ENCODE data around the gene EFCAB8. TPM values are rescaled to one million over a fixed set of nuclear protein-coding genes. Genes with fewer than 3 reads are reported as not detected.

Gene EFCAB8
- total RNA-seq, 1 experiment from 2014 or later = 1.8 TPM

DNA sequence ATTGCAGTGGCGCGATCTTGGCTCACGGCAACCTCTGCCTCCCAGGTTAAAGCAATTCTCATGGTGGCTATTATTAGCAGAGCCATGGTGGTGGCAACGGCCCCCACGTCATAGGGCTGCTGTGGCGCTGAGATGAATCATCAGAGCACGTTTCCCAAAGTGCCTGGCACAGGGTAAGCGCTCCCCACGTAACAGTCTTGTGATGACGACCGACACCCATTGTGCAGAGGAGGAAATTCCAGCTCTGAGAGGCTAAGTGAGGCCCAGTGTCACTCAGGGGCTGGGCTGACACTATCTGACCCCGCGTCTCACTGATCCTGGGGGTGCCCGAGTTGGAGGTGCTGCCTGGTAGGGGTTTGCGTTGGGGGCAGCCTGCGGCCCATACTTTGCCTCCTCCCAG lies 129.3 kb downstream of the EFCAB8 start:
- no peaks in the 10 kb centered on the region for H3K27me3 ChIP-seq (replicated peaks; ENCODE audit: control insufficient read depth, insufficient read depth, low read length)
- ChIA-PET CTCF (no interaction called here), POLR2A (no interaction called here)
- intact Hi-C loops (cut with micrococcal nuclease; ENCODE audit: unreplicated experiment) = no loop called here
- H3K9me3 Mint-ChIP-seq (ENCODE audit: unreplicated experiment) = no peaks in the 10 kb centered on the region
- no peaks in the 10 kb centered on the region for H3K36me3 ChIP-seq (ENCODE audit: control insufficient read depth, insufficient read depth, low read length)
- H3K27me3 Mint-ChIP-seq (ENCODE audit: insufficient read depth, unreplicated experiment) = peaks cover under 1% of the 10 kb centered on the region
- H3K4me1 Mint-ChIP-seq (ENCODE audit: low read depth, unreplicated experiment) = no peaks in the 10 kb centered on the region
- no peak overlapping the region for H3K27ac Mint-ChIP-seq (ENCODE audit: unreplicated experiment)
- no peaks in the 10 kb centered on the region for H3K4me1 ChIP-seq
- no peak overlapping the region for H3K4me3 Mint-ChIP-seq (ENCODE audit: unreplicated experiment)
- BruUV-seq (replicated peaks) = no TSS peak
- no peak overlapping the region for H3K4me3 ChIP-seq (ENCODE audit: low read depth, low read length)
- H3K36me3 Mint-ChIP-seq (ENCODE audit: insufficient read depth, unreplicated experiment) = no peaks in the 10 kb centered on the region
- H3K9me3 ChIP-seq = no peaks in the 10 kb centered on the region
- TF ChIP-seq, protein P1, sequence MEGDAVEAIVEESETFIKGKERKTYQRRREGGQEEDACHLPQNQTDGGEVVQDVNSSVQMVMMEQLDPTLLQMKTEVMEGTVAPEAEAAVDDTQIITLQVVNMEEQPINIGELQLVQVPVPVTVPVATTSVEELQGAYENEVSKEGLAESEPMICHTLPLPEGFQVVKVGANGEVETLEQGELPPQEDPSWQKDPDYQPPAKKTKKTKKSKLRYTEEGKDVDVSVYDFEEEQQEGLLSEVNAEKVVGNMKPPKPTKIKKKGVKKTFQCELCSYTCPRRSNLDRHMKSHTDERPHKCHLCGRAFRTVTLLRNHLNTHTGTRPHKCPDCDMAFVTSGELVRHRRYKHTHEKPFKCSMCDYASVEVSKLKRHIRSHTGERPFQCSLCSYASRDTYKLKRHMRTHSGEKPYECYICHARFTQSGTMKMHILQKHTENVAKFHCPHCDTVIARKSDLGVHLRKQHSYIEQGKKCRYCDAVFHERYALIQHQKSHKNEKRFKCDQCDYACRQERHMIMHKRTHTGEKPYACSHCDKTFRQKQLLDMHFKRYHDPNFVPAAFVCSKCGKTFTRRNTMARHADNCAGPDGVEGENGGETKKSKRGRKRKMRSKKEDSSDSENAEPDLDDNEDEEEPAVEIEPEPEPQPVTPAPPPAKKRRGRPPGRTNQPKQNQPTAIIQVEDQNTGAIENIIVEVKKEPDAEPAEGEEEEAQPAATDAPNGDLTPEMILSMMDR (IDR thresholded peaks at IDR 0.05; ENCODE audit: insufficient read depth in 1 of 2, low read depth in 1 of 2, low read length in 1 of 2, severe bottlenecking in 1 of 2, unreplicated experiment in 1 of 2) = no peak
- no peak for DNase-seq

DNA sequence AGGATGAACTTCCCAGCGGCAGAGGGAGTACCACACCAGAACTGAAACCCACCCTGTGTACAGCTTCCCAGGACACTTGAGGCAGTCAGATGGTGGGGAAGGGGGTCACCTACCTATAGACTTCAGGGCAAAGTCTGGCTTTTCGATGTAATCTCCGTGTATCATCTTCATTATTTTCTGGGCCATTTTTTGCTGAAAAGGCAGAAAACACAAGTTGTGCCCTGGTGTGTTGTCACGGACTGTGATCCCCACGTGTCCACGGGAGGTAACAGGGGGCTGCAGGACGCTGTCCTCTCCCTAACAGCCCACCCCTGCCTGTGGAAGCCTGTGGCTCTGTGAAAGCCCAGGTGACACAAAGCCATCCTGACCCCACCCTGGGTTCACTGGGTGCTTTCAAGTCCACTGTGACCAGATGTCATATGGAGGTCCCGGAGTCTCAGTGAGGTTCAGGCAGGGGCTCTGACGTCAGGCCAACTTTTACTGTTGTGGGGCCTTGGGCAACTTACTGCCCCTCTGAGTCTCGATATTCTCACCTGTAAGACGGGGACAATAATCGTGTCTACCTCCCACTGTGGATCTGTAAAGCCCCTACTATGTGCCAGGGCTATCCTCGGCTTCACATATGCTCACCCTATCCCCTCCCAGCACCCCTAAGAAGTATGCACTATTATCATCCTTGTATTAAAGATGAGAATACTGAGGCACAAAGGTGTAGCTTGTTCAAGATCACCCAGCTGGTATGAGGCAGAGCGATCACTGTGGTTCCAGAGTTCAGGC lies 131.0 kb downstream of the EFCAB8 start:
- TF ChIP-seq, protein P1 (IDR thresholded peaks at IDR 0.05; ENCODE audit: insufficient read depth in 1 of 2, low read depth in 1 of 2, low read length in 1 of 2, severe bottlenecking in 1 of 2, unreplicated experiment in 1 of 2) = no peak
- Histone ChIP-seq H3K4me1 (no peaks in the 10 kb centered on the region), H3K9me3 (no peaks in the 10 kb centered on the region), H3K27me3 (replicated peaks; ENCODE audit: control insufficient read depth, insufficient read depth, low read length) (no peaks in the 10 kb centered on the region), H3K36me3 (ENCODE audit: control insufficient read depth, insufficient read depth, low read length) (no peaks in the 10 kb centered on the region), H3K4me3 (ENCODE audit: low read depth, low read length) (no peak overlapping the region)
- H3K9me3 Mint-ChIP-seq (ENCODE audit: unreplicated experiment) = peaks cover 9% of the 10 kb centered on the region
- H3K27me3 Mint-ChIP-seq (ENCODE audit: insufficient read depth, unreplicated experiment) = peaks cover 4% of the 10 kb centered on the region
- no TSS peak for BruUV-seq (replicated peaks)
- H3K4me1 Mint-ChIP-seq (ENCODE audit: low read depth, unreplicated experiment) = no peaks in the 10 kb centered on the region
- DNase-seq = no peak
- ChIA-PET CTCF (interaction anchor here (0.6 kb wide), 1 partner anchor 725 kb away, joined by 3 read pairs; no protein-coding TSS in a partner anchor), POLR2A (no interaction called here)
- no peak overlapping the region for H3K27ac Mint-ChIP-seq (ENCODE audit: unreplicated experiment)
- intact Hi-C loops (cut with micrococcal nuclease; ENCODE audit: unreplicated experiment) = no loop called here
- H3K4me3 Mint-ChIP-seq (ENCODE audit: unreplicated experiment) = no peak overlapping the region
- H3K36me3 Mint-ChIP-seq (ENCODE audit: insufficient read depth, unreplicated experiment) = no peaks in the 10 kb centered on the region

DNA sequence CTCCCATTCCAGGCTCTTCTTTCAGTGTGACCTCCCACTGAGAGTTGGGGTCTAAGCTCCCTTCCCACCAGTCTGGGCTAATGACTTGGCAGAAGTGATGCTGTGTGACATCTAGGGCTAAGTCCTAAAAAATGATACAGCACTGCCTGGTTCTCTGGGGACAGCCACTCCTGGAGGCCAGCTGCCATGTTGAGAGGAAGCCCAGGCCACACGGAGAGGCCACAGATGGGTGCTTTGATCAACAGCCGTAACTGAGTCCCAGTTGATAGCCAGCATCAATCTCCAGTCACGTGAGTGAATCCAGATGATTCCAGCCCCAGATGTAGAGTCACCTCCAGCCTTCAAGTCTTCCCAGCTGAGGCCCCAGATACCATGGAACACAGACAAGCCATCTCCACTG lies 131.7 kb downstream of the EFCAB8 start:
- Mint-ChIP-seq H3K9me3 (ENCODE audit: unreplicated experiment) (peaks cover 15% of the 10 kb centered on the region), H3K4me1 (ENCODE audit: low read depth, unreplicated experiment) (no peaks in the 10 kb centered on the region), H3K27ac (ENCODE audit: unreplicated experiment) (no peak overlapping the region), H3K36me3 (ENCODE audit: insufficient read depth, unreplicated experiment) (no peaks in the 10 kb centered on the region), H3K4me3 (ENCODE audit: unreplicated experiment) (no peak overlapping the region), H3K27me3 (ENCODE audit: insufficient read depth, unreplicated experiment) (peaks cover 6% of the 10 kb centered on the region)
- peaks cover 7% of the 10 kb centered on the region for H3K9me3 ChIP-seq
- H3K27me3 ChIP-seq (replicated peaks; ENCODE audit: control insufficient read depth, insufficient read depth, low read length) = no peaks in the 10 kb centered on the region
- CTCF ChIA-PET = interaction anchor here (0.6 kb wide), 1 partner anchor 725 kb away, joined by 3 read pairs; no protein-coding TSS in a partner anchor
- TF ChIP-seq, protein P1 (IDR thresholded peaks at IDR 0.05; ENCODE audit: insufficient read depth in 1 of 2, low read depth in 1 of 2, low read length in 1 of 2, severe bottlenecking in 1 of 2, unreplicated experiment in 1 of 2) = no peak
- POLR2A ChIA-PET = no interaction called here
- DNase-seq = no peak
- H3K4me1 ChIP-seq = no peaks in the 10 kb centered on the region
- BruUV-seq (replicated peaks) = no TSS peak
- intact Hi-C loops (cut with micrococcal nuclease; ENCODE audit: unreplicated experiment) = no loop called here
- no peak overlapping the region for H3K4me3 ChIP-seq (ENCODE audit: low read depth, low read length)
- H3K36me3 ChIP-seq (ENCODE audit: control insufficient read depth, insufficient read depth, low read length) = no peaks in the 10 kb centered on the region

Measured in Caco-2 (cell line).